AG04450 (cell line): ENCODE measurements around the gene IGFLR1. TPM values are rescaled to one million over a fixed set of nuclear protein-coding genes. Genes with fewer than 3 reads are reported as not detected.

Experiments
- CTCF ChIA-PET: fragments of 300-600, 350-600 bp; formaldehyde crosslinking; extraction: SDS; loops from one replicate; lab custom pipeline; 2022; ENCODE audit warnings: antibody characterized with exemption, inconsistent platforms; lab: Charles Lee
- POLR2A ChIA-PET: fragments of 350-600 bp; formaldehyde crosslinking; extraction: SDS; loops from one replicate; lab custom pipeline; 2021; ENCODE audit warnings: antibody characterized with exemption, inconsistent platforms; lab: Yijun Ruan, JAX
- DNase-seq: peaks from one replicate; pipeline ENCODE4 v3.0.0-alpha.2; 2011; ENCODE audit warnings: low read depth, low spot score
- H3K27ac ChIP-seq: one replicate; pipeline ENCODE4 v1.5.1; 2012; ENCODE audit warnings: low read depth, low read length, control low read depth
- H3K27me3 ChIP-seq: one replicate; pipeline ENCODE4 v1.6.0; 2012; ENCODE audit warnings: low read length; ENCODE audit not compliant: control insufficient read depth, insufficient read depth
- H3K4me3 ChIP-seq: 2 replicates; pipeline ENCODE4 v1.5.1; 2011; ENCODE audit warnings: mild to moderate bottlenecking, low read depth, low read length, control low read depth
- H3K9me3 ChIP-seq: 2 replicates; pipeline ENCODE4 v1.5.1; 2012; ENCODE audit warnings: low read length; ENCODE audit not compliant: control insufficient read depth, insufficient read depth
- polyA plus RNA-seq: library from polyadenylated mRNA; depleted of rRNA; stranded (reverse); fragments of >200 nt; gene quantifications from 2 replicates; pipeline ENCODE4 v1.2.3, GENCODE V29; 2011
- TF ChIP-seq, protein P1 (sequence below): IDR thresholded peaks from 2 replicates; pipeline ENCODE4 v1.5.1; 2011; ENCODE audit warnings: low read depth, low read length, control low read depth, inconsistent platforms

The IGFLR1 gene
- polyA plus RNA-seq, 1 experiment, result 1.3 TPM

DNA sequence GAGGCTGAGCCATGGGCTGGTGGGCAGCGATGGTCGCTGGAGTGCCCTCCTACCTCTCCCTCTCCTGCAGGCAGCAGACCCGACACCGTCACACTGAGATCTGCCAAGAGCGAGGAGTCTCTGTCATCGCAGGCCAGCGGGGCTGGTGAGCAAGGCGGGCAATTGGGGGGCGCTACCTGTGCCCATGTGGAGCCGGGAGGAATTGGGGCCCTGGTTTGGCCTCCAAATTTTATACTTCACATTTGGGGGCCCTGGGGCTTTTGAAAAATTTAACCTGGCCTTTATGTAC is 43.0 kb upstream of the IGFLR1 start:
- ChIA-PET CTCF (no interaction called here), POLR2A (no interaction called here)
- DNase-seq, result no peak
- Histone ChIP-seq H3K4me3 (no peak overlapping the region), H3K27ac (no peak overlapping the region), H3K9me3 (no peaks in the 10 kb centered on the region), H3K27me3 (no peaks in the 10 kb centered on the region)
- TF ChIP-seq, protein P1, sequence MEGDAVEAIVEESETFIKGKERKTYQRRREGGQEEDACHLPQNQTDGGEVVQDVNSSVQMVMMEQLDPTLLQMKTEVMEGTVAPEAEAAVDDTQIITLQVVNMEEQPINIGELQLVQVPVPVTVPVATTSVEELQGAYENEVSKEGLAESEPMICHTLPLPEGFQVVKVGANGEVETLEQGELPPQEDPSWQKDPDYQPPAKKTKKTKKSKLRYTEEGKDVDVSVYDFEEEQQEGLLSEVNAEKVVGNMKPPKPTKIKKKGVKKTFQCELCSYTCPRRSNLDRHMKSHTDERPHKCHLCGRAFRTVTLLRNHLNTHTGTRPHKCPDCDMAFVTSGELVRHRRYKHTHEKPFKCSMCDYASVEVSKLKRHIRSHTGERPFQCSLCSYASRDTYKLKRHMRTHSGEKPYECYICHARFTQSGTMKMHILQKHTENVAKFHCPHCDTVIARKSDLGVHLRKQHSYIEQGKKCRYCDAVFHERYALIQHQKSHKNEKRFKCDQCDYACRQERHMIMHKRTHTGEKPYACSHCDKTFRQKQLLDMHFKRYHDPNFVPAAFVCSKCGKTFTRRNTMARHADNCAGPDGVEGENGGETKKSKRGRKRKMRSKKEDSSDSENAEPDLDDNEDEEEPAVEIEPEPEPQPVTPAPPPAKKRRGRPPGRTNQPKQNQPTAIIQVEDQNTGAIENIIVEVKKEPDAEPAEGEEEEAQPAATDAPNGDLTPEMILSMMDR, result no peak

DNA sequence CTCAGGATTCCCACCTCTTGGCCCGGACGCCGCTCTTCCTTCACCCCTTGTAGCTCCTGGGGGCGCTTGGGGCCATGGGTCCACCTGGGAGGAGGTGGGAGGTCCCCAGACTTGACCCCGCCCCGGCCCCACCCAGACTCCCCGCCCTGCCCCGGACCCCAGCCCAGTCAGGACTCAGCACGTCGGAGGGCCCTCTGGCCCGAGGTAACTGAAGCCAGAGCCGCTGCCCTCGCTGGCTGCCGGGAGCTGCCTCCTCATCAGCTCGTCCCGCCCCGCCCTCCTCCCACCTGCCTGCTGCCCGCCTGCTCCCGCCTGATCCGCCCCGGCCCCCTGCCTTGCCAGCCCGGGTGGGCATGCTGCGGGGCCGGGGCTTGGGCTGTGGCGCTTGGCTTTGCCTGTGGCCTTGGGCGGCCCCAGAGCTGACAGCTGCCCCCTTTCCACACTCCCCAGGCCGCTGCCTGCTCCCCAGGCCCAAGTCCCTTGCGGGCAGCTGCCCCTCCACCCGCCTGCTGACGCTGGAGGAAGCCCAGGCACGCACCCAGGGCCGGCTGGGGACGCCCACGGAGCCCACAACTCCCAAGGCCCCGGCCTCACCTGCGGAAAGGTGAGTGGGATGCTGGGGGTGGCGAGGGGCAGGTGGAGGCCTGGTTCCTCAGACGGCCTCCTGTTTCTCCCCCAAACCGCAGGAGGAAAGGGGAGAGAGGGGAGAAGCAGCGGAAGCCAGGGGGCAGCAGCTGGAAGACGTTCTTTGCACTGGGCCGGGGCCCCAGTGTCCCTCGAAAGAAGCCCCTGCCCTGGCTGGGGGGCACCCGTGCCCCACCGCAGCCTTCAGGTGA is 42.5 kb upstream of the IGFLR1 start:
- Histone ChIP-seq H3K27ac (no peak overlapping the region), H3K9me3 (no peaks in the 10 kb centered on the region), H3K4me3 (no peak overlapping the region), H3K27me3 (no peaks in the 10 kb centered on the region)
- ChIA-PET CTCF (no interaction called here), POLR2A (no interaction called here)
- TF ChIP-seq, protein P1, result no peak
- no peak for DNase-seq

DNA sequence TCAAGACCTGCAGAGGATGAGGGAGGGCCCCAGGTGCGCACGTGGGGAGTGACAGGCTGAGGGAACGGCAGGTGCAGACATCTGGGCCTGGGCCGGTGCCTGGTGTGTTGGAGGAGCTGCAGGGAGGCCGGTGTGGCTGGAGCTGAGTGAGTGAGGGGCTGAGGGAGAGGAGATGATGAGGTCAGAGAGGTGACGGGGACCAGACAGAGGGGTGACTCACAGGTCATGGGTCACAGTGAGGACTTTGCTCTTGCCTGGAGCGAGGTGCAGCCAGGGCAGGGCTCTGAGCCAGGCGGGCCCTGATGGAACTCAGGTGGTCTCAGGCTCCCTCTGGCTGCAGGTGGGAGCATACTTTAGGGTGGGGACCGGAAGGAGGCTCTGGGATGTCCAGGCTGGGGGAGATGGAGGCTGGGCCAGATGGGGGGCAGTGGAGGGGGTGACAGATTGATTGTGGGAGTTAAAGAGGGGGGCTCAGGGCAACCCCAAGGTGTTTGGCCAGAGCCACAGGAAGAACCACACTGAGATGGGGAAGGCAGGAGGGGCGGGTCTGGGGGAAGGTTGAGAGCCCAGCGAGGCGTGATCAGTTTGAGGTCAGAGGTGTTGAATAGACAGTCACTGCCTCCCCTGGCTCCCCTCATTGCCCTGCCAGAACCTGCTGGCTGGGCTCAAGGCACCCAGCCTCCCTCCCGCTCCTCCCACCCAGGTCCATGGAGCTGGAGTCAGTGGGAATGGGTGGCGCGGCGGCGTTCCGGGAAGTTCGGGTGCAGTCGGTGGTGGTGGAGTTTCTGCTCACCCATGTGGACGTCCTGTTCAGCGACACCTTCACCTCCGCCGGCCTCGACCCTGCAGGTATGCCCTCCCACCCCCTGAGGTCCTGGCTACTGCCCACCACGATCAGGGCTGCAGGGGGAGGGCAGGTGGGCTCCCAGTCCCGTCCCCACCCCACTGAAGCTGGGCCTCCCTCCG is 41.5 kb upstream of the IGFLR1 start:
- ChIA-PET CTCF (no interaction called here), POLR2A (no interaction called here)
- H3K27ac ChIP-seq, result no peak overlapping the region
- no peaks in the 10 kb centered on the region for H3K27me3 ChIP-seq
- no peaks in the 10 kb centered on the region for H3K9me3 ChIP-seq
- no peak overlapping the region for H3K4me3 ChIP-seq
- TF ChIP-seq, protein P1, result no peak
- no peak for DNase-seq

DNA sequence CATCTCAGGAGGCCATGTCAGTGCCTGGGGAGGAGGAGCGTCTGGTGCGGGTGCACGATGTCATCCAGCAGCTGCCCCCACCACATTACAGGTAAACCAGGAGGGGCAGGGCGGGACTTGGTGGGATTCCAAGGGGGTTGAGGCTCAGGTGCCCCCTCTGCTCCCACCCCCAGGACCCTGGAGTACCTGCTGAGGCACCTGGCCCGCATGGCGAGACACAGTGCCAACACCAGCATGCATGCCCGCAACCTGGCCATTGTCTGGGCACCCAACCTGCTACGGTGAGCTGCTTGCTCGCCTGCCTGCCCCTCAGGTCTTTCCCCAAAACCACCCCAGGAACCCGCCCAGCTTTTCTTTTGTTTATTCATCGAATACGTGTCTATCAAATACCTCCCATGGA is 40.3 kb upstream of the IGFLR1 start:
- H3K9me3 ChIP-seq, result no peaks in the 10 kb centered on the region
- DNase-seq, result no peak
- TF ChIP-seq, protein P1, result no peak
- ChIA-PET POLR2A (interaction anchor here (0.6 kb wide), 1 partner anchor 883 kb away, joined by 3 read pairs; no protein-coding TSS in a partner anchor), CTCF (no interaction called here)
- no peak overlapping the region for H3K27ac ChIP-seq
- H3K27me3 ChIP-seq, result no peaks in the 10 kb centered on the region
- H3K4me3 ChIP-seq, result no peak overlapping the region

DNA sequence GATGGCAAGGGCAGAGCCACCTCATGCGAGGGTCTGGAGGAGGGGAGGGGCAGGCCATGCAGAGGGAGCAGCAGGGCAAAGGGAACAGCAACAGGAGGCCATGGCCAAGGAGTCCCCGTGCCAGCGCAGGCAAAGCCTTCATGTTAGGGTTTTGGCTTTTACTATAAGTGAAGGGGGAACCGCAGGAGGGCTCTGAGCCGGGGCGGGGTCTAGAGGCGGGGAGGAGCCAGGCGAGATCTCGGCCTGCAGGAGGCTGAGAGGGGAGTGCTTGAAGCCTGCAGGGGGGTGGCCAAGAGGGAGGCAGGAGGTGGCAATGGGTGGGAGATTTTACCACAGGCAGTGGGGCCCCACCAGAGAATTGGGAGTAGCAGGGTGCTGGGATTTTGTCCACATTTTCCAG is 39.4 kb upstream of the IGFLR1 start:
- Histone ChIP-seq H3K27ac (no peak overlapping the region), H3K4me3 (no peak overlapping the region), H3K9me3 (no peaks in the 10 kb centered on the region), H3K27me3 (no peaks in the 10 kb centered on the region)
- POLR2A ChIA-PET, result no interaction called here
- DNase-seq, result no peak
- CTCF ChIA-PET, result no interaction called here
- TF ChIP-seq, protein P1, result no peak
